HL-60/S4 (cell line): ENCODE results near the gene ARHGDIA.
"Not testable (repeated sequence)": the region's sequence is repeated elsewhere in the genome, so short reads cannot be mapped to it uniquely, and the experiment has no call there.

Experiments used
- in situ Hi-C: fragments of 300-500 bp; cut with MboI; formaldehyde crosslinking; loops from 2 replicates; pipeline ENCODE4 v1.14.3; 2022; ENCODE audit warnings: low sequenced_read_pairs

The ARHGDIA gene

GRCh38 chr17:81870981-81871386 is at the start of gene ARHGDIA:
ARHGDIA (minus strand) TSS chr17:81871337; CDS start chr17:81869930, 1,407 bp downstream.
- in situ Hi-C loops = no loop called here

DNA sequence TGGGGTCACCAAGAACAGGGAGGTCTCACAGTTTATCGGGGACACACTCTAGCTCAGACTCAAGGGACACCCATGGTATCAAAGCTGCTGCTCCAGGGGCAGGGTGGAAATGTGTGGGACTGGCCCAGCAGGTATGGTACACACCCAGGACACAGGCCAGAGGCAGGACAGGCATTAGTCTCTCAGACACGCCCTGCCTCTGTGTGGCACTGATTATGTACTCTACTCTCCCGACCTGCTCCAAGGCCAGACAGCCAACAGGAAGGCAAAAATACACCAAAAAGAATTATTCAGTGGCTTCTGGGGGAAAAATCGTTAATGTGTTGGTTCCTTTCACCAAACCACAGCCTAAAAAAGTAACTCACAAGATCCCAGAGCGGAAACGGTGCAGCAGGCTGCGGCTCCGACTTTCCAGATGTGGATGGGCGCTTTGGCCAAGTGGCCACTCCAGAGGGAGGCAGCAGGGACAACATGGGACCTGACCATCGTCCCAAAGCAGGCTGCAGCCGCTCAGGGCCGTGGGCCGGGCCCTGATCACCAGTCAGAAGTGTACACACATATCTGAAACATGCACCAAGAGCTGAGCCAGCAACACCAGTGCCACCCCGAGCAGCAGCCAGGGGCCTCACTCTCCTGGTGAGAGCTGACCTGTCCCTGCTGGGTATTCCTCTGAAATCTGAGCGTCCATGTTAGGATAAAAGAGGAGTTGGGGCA is 47.9 kb upstream of the ARHGDIA start:
- in situ Hi-C loops = no loop called here

DNA sequence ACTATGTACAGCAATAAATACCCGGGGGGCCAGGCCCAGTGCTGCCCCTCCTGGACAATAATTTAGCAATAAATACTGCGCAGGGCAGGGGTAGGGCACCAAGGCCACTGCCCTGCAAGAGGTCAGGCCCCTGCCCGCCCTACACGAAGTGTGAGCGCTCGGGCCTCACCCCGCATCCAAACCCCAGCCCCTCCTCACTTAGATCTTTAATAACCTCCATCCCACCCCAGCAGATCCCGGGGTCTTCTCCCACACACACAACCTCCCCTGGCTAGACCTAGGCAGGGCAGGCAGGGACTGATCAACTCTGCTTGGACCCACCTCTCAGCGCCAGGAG is 47.2 kb upstream of the ARHGDIA start:
- in situ Hi-C loops = not testable (repeated sequence)

DNA sequence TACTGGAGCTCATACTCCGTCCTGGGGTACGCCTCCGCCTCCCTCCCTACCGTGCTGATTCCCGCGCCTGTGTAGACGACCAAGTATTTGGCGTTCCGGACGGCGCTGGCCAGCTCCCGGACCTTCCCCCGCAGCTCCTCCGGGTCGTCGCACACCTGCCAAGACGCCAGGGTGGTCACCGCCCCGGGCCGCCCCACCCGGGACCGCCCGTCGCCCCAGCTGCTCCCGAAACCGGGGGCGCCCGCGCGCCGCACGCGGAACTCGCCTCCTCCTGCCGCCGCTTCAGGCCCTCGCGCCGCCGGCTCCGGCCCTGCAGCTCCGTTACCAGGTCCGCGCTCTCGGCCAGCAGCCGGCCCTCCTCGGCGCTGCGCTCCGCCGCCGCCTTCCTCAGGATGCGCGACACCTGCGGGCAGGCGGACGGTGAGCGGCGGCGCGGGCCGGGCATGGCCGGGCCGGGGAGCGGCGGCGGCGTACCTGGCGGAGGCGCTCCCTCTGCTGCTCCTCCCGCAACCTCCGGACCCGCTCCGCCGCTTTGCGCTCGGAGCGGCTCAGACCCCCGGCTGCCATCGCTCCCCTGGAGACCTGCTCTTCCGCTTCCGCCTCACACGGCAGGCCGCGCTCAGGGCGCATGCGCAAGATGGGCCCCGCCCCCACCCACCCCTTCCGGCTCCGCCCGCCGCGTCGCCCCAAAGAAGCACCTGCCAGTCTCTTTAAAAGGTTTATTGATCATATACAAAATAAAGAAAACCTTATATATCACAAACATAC is 46.6 kb upstream of the ARHGDIA start, which contains the start of gene SIRT7:
Gene SIRT7, minus strand, starts transcription at position 612 of the 768 bp plus-strand sequence. Its CDS starts 45 bp downstream, at position 567.
- in situ Hi-C loops = no loop called here

DNA sequence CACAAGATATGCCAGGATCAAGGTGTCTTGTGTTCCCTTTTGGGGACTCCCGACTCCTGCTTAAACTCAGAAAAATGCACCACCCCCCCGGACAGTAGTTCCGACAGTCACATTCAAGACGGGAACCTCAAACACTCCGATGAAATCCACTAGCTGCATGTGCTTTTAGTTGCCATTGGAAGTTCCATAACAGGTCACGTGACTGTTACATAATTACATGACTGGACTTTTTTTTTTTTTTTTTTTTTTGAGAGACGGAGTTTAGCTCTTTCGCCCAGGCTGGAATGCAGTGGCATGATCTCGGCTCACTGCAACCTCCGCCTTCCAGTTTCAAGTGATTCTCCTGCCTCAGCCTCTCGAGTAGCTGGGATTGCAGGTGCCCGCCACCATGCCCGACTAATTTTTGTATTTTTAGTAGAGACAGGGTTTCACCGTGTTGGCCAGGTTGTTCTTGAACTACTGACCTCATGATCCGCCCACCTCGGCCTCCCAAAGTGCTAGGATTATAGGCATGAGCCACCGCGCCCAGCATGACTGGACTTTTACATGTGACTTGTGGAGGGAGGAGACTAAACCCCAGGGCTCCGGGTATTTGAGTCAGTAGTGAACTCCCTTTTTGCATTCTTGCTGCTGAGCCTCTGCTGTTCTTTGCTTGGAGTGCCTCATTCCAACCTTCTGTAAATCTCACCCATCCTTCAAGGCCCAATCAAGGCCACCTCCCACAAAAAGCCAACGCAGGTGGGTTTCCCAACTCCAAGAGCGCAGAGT is 45.3 kb upstream of the ARHGDIA start:
- in situ Hi-C loops = no loop called here

- in situ Hi-C loops = no loop called here
Observed at GRCh38 chr17:81915331-81915730, 44.2 kb upstream of the ARHGDIA start.

DNA sequence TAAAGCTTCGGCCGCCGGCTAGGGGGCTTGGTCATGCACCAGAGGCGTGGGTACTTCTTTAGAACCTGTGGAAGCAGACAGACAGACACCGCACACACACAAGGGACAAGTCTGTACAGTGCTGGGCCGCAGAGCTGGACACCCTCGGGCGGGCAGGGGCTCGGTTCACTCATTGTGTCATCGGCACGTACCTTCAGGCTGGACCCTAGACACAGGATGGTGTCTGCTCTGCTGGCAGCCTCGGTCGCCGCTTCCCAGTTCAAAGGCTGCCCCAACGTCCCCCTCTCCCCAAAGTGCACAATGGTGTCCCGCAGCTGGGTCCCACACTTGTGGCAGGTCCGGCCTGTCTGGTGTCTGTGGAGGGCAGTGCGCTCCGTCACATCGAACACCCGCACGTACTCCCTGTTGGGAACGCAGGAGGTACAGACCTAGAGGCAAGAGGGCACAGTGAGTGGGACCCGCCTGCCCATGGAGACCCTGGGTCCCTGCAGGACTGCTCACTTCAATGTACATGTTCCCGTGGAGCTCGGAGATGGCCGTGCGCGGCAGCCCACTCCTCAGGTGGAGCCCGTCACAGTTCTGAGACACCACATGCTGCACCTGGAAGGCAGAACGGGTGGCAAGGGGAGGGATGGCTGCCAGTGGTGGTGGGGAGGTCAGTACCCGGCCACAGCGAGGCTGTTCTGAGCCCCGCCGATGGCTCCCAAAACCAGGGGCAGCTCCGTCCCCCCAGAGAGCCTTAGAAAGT is 43.1 kb upstream of the ARHGDIA start:
- in situ Hi-C loops = no loop called here

GRCh38 chr17:81913394-81914102 is 42.4 kb upstream of the ARHGDIA start:
- in situ Hi-C loops = no loop called here

- in situ Hi-C loops = no loop called here
Observed at GRCh38 chr17:81912441-81913309, 41.5 kb upstream of the ARHGDIA start.

- in situ Hi-C loops = no loop called here
Observed at GRCh38 chr17:81911969-81912368, 40.8 kb upstream of the ARHGDIA start.

DNA sequence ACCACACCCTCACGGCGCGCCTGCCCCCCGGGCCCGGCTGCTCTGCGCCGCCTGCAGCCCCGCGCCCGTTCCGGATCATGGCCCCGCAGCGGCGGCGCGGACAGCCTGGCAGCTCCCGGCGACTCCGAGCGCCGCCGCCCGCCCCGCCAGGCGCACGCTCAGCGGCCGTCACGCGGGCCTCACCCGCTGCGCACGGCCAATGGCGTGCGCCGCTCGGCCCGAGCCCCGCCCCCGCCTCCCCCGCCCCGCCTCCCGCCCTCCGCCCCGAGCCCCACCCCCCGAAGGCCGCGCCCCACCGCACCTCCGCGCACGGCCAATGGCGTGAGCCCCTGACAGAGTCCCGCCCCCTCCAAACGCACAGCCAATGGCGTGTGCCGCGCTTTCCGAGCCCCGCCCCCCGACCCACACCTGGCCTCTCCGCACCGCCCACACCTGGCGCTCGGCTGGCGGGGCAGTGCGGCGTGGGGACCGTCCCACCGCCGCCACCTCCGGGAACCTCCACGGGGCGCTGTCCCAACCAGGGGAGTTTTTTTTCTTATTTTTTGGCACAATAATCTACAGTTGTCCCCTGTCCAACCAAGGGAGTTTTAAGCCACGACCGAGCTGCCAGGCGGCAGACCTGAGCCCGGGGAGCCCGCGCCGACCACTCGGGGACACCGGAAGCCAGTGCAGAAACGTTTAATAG is 40.3 kb upstream of the ARHGDIA start, which contains the start of gene PCYT2:
Gene PCYT2, minus strand, starts transcription at position 123 of the 685 bp plus-strand sequence. Its CDS starts 44 bp downstream, at position 79.
- in situ Hi-C loops = no loop called here

- in situ Hi-C loops = no loop called here
Observed at GRCh38 chr17:81910840-81911276, 39.7 kb upstream of the ARHGDIA start.

- in situ Hi-C loops = no loop called here
Observed at GRCh38 chr17:81909966-81910839, 39.1 kb upstream of the ARHGDIA start.

DNA sequence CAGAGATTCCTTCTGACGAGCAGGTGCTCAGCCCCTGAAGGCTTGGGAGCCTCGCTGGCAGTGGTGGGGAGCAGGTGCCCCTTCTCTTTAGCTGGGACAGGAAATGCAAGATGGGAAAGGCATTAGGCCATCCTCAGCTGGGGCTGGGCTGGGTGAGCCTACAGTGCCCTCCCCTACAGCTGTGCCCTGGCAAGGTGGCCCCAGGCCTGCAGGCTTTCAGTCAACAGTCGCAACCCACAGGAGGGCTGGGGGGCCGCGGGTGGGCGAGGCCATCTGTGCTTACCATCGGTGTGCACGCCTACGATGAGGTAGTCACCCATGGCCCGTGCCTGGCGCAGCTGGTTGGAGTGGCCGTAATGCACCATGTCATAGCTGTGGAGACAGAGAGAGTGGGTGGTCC is 38.1 kb upstream of the ARHGDIA start:
- in situ Hi-C loops = no loop called here

- in situ Hi-C loops = no loop called here
Observed at GRCh38 chr17:81908793-81909192, 37.7 kb upstream of the ARHGDIA start.

DNA sequence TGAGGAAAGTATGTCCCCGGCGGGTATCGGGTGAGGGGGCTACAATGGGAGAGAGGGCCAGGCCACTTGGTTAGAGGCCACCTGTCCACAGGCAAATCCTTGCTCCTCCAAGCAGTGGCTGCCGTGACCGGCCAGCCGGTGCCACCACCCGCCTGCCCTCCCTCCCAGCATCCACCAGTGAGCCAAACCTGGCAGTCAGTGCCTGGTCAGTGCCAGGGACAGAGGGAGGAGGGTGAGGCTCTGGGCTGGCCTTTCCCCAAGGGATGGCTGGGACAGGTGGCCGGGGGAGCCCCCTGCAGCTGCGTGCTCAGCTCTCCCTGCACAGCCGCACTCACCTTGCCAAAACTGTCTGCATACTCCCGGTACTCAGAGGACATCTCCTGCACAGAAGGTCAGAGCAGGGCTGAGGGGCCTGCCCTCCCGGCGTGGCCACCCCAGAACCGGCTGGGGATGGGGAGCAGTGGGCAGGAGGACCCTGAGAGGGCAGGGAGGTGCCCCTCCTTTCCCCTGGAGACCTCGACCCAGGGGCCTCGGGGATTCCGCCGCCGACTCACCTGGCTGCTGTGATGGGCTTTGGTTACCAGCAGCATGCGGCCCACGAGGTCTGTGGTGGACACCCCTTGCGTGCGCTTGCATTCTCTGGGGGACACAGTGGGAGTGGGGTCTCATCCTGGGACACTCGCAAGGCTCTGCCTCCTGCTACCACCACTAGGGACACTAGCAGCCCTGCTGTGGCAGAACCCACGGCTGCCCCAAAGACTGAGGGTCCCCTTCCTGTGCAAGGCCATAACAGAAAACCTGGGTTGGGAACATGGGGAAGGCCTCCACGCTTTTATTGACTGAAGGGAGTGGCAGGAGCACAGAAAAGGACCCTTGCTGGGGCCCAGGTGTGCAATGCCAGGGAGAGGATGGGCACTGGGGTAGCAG is 36.3 kb upstream of the ARHGDIA start:
- in situ Hi-C loops = no loop called here
